CD14-positive monocyte (primary cell): Measurements from ENCODE around the gene CD14. TPM values are rescaled to one million over a fixed set of nuclear protein-coding genes. Genes with fewer than 3 reads are reported as not detected.

Source experiments
- DNase-seq, 3 donors: peaks; one replicate each; pipeline ENCODE4 v3.0.0-alpha.2; 2011 to 2022
- H2AFZ ChIP-seq: 2 replicates; pipeline ENCODE4 v1.6.0; 2012; ENCODE audit warnings: mild to moderate bottlenecking, low read depth, low read length, inconsistent platforms; ENCODE audit not compliant: insufficient read depth, poor library complexity, severe bottlenecking
- H3K27ac ChIP-seq, 2 donors: 1 replicate in 1 of 2; 2 replicates in 1 of 2; pipeline ENCODE4 v1.5.1; 2012 to 2013; ENCODE audit warnings: low read length in 2 of 2, control low read depth in 1 of 2, inconsistent platforms in 1 of 2, low read depth in 1 of 2, mild to moderate bottlenecking in 1 of 2
- H3K27me3 ChIP-seq, 2 donors: one replicate each; pipeline versions ENCODE4 v1.6.0 to v1.6.1; 2011 to 2013; ENCODE audit warnings: low read length in 2 of 2; ENCODE audit not compliant: control insufficient read depth in 2 of 2, insufficient read depth in 2 of 2
- H3K36me3 ChIP-seq, 2 donors: replicated peaks in 1 of 2; 1 replicate in 1 of 2; 2 replicates in 1 of 2; pipeline versions ENCODE4 v1.5.1 to v1.6.1; 2012 to 2013; ENCODE audit warnings: low read length in 2 of 2, control low read depth in 1 of 2, inconsistent platforms in 1 of 2, mild to moderate bottlenecking in 1 of 2; ENCODE audit not compliant: insufficient read depth in 2 of 2, control insufficient read depth in 1 of 2
- H3K4me1 ChIP-seq, 2 donors: 1 replicate in 1 of 2; 2 replicates in 1 of 2; pipeline versions ENCODE4 v1.5.1 to v1.6.1; 2012 to 2013; ENCODE audit warnings: low read length in 2 of 2, control low read depth in 1 of 2, inconsistent platforms in 1 of 2, mild to moderate bottlenecking in 1 of 2, moderate library complexity in 1 of 2; ENCODE audit not compliant: insufficient read depth in 2 of 2, control insufficient read depth in 1 of 2
- H3K4me2 ChIP-seq: replicated peaks from 2 replicates; pipeline ENCODE3; 2012; ENCODE audit warnings: low read length, moderate library complexity, mild to moderate bottlenecking; ENCODE audit not compliant: poor library complexity, severe bottlenecking; ENCODE audit errors: extremely low read depth
- H3K4me3 ChIP-seq, 3 experiments: fragments of 200-600 bp in 1 of 3; sonication (generic) in 1 of 3; replicated peaks in 1 of 3; 1 replicate in 2 of 3; 2 replicates in 1 of 3; pipeline ENCODE4 v1.5.1; 2011 to 2013; ENCODE audit warnings: low read length in 3 of 3, mild to moderate bottlenecking in 3 of 3, control low read depth in 2 of 3, low read depth in 2 of 3, inconsistent platforms in 1 of 3, moderate library complexity in 1 of 3
- H3K79me2 ChIP-seq: 2 replicates; pipeline ENCODE4 v1.6.0; 2012; ENCODE audit warnings: mild to moderate bottlenecking, control low read depth, inconsistent platforms, low read length, moderate library complexity; ENCODE audit not compliant: insufficient read depth
- H3K9ac ChIP-seq: 2 replicates; pipeline ENCODE4 v1.6.0; 2017; ENCODE audit warnings: low read length, mild to moderate bottlenecking; ENCODE audit not compliant: insufficient read depth, poor library complexity, severe bottlenecking
- H3K9me3 ChIP-seq, 2 donors: replicated peaks in 1 of 2; 1 replicate in 1 of 2; 2 replicates in 1 of 2; pipeline versions ENCODE4 v1.5.1 to v1.6.1; 2012 to 2013; ENCODE audit warnings: low read length in 2 of 2, control low read depth in 1 of 2; ENCODE audit not compliant: control insufficient read depth in 1 of 2, insufficient read depth in 1 of 2
- H4K20me1 ChIP-seq: 2 replicates; pipeline ENCODE4 v1.6.0; 2012; ENCODE audit warnings: mild to moderate bottlenecking, low read length, control low read depth, moderate library complexity; ENCODE audit not compliant: insufficient read depth
- H3K27ac Mint-ChIP-seq, 7 donors: one replicate each; pipeline ENCODE4 v1.8.0; 2020; ENCODE audit warnings: mild to moderate bottlenecking in 7 of 7, mixed read lengths in 7 of 7, moderate library complexity in 6 of 7, inconsistent platforms in 2 of 7
- H3K27me3 Mint-ChIP-seq, 3 donors: one replicate each; pipeline ENCODE4 v1.8.0; 2021 to 2022; ENCODE audit warnings: low read depth in 3 of 3, mild to moderate bottlenecking in 3 of 3, mixed read lengths in 3 of 3, moderate library complexity in 3 of 3, inconsistent platforms in 1 of 3
- H3K36me3 Mint-ChIP-seq, 2 donors: one replicate each; pipeline ENCODE4 v1.8.0; 2020; ENCODE audit warnings: mixed read lengths in 2 of 2, inconsistent platforms in 1 of 2, mild to moderate bottlenecking in 1 of 2
- H3K4me1 Mint-ChIP-seq: one replicate; pipeline ENCODE4 v1.8.0; 2020; ENCODE audit warnings: mild to moderate bottlenecking, mixed read lengths
- H3K4me3 Mint-ChIP-seq, 2 donors: one replicate each; pipeline ENCODE4 v1.8.0; 2020; ENCODE audit warnings: mild to moderate bottlenecking in 2 of 2, mixed read lengths in 2 of 2, moderate library complexity in 1 of 2
- H3K9me3 Mint-ChIP-seq, 7 donors: one replicate each; pipeline ENCODE4 v1.8.0; 2020 to 2022; ENCODE audit warnings: mixed read lengths in 7 of 7, mild to moderate bottlenecking in 6 of 7, moderate library complexity in 6 of 7, inconsistent platforms in 2 of 7
- CTCF ChIP-seq: fragments of 200-600 bp; IDR thresholded peaks from one replicate; pipeline ENCODE4 v1.8.0; 2022; ENCODE audit warnings: antibody characterized with exemption, mild to moderate bottlenecking
- WGBS: methylation state at CpG from one replicate; pipeline ENCODE4 v1.1.5; 2013; ENCODE audit warnings: missing lambda C conversion rate; ENCODE audit not compliant: insufficient coverage; 5-methylcytosine and 5-hydroxymethylcytosine counted together
- intact Hi-C, 2 donors: fragments of 100-400 bp; cut with micrococcal nuclease; formaldehyde crosslinking; loops; one replicate each; pipeline versions ENCODE4 v1.15.0 to v1.15.1; 2023
- polyA plus RNA-seq, 3 donors: library from polyadenylated mRNA; depleted of rRNA in 1 of 3; unstranded in 2 of 3; stranded (reverse) in 1 of 3; fragments of 300-500 nt in 2 of 3; fragments of >200 nt in 1 of 3; fragmentation: Illumina TruSeq in 2 of 3; gene quantifications; 1 replicate in 2 of 3; 2 replicates in 1 of 3; pipeline ENCODE4 v1.2.3, GENCODE V29; 2012 to 2021

Gene CD14
- polyA plus RNA-seq, 3 donors = 1,687 to 3,095 (median 2,434) TPM

DNA sequence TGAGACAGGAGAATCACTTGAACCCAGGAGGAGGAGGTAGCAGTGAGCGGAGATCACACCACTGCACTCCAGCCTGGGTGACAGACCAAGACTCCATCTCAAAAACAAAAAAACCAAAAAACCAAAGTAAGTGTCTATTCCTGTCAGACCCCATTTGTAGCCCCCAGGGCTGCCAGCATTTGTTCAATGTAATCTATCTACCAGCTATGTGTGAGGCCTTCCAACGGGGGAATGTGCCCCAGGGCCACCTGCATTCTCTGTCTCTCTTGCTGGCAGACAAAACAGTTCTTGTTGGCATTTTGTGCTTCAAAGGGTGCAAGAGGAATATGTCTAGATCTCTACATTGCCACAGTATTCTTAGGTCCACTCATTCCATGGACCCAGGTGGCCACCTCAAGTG, 34.1 kb downstream of the CD14 start:
- Mint-ChIP-seq H3K4me3 (no peak overlapping the region), H3K27ac (peak overlapping the region in 3 of 7 donors; percentile 35 to 68 (median 36)), H3K4me1 (peaks cover 75% of the 10 kb centered on the region), H3K36me3 (peaks cover 2% of the 10 kb centered on the region in 2 donors), H3K9me3 (peaks cover 0 to 3% (median 0%) of the 10 kb centered on the region in 7 donors), H3K27me3 (peaks cover 0 to 5% (median 0%) of the 10 kb centered on the region in 3 donors)
- Histone ChIP-seq H3K27me3 (no peaks in the 10 kb centered on the region), H3K9ac (no peak overlapping the region), H3K36me3 (no peaks in the 10 kb centered on the region), H3K79me2 (peaks cover 16% of the 10 kb centered on the region), H2AFZ (no peak overlapping the region), H3K9me3 (no peaks in the 10 kb centered on the region), H4K20me1 (no peaks in the 10 kb centered on the region), H3K27ac (no peak overlapping the region), H3K4me3 (no peak overlapping the region), H3K4me2 (no peak overlapping the region), H3K4me1 (peaks cover 80 to 95% of the 10 kb centered on the region in 2 donors)
- no peak for DNase-seq
- no peak for TF ChIP-seq CTCF
- intact Hi-C loops = loop anchor here (5.0 kb wide), 1 partner anchor 33 kb away; the partner anchor contains the start of gene CD14 (in 2 of the 2)
- WGBS = no CpG with 5 or more reads among the region's 2 CpGs

DNA sequence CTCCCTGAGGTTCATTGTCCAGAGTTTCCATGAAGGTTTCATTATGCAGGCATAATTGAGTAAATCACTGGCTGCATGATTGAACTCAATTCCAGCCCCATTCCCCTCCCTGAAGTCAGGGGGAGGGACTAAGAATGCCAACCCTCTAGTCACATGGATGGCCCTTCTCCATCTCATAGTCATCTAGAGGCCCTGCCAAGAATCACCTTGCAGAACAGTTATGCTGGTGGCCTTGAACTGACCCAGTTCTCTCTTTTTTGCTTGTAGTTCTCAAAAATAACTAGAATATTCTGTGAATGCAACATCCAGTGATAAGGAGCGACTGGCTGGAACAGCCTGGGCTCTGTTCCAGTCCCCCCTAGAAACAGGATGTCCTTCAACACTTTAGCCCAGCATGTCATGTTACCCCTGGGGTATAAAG, 36.6 kb downstream of the CD14 start:
- peaks cover 74 to 89% of the 10 kb centered on the region in 2 donors for H3K4me1 ChIP-seq

More for the DNA sequence above, 36.6 kb downstream of the CD14 start:
- Histone ChIP-seq H3K4me3 (peak overlapping the region; percentile 10 to 52 (median 13)), H3K27me3 (no peaks in the 10 kb centered on the region), H3K79me2 (peaks cover 27% of the 10 kb centered on the region), H3K36me3 (no peaks in the 10 kb centered on the region), H2AFZ (no peak overlapping the region), H4K20me1 (no peaks in the 10 kb centered on the region), H3K9me3 (no peaks in the 10 kb centered on the region), H3K4me2 (peak overlapping the region; percentile 53), H3K9ac (peak overlapping the region; percentile 69), H3K27ac (peak overlapping the region; percentile 96 to 97)
- no peaks in the 10 kb centered on the region for H3K9me3 Mint-ChIP-seq
- intact Hi-C loops = loop anchor here (5.0 kb wide), 1 partner anchor 36 kb away; the partner anchor contains the start of gene CD14 (in 2 of the 2)
- peaks cover 72% of the 10 kb centered on the region for H3K4me1 Mint-ChIP-seq
- peaks cover 0 to 3% of the 10 kb centered on the region in 2 donors for H3K36me3 Mint-ChIP-seq
- H3K27ac Mint-ChIP-seq = peak overlapping the region; percentile 95 to 99 (median 97)
- peak in 1 of 3 donors; percentile 23 for DNase-seq
- no peaks in the 10 kb centered on the region for H3K27me3 Mint-ChIP-seq
- WGBS = 60% methylated on average over 1 of the region's 1 CpG
- TF ChIP-seq CTCF = no peak
- H3K4me3 Mint-ChIP-seq = peak overlapping the region; percentile 49 to 72
